BE2C (cell line): ENCODE results near the gene VMAC.

Source experiments
- DNase-seq: peaks from one replicate; pipeline ENCODE4 v3.0.0-alpha.2; 2020
- H3K27me3 ChIP-seq: fragments of 250-450 bp; sonication (Bioruptor Pico); 2 replicates; pipeline ENCODE4 v1.5.1; 2020; ENCODE audit warnings: mild to moderate bottlenecking
- H3K36me3 ChIP-seq: fragments of 250-450 bp; sonication (Bioruptor Pico); 2 replicates; pipeline ENCODE4 v1.5.1; 2020; ENCODE audit warnings: mild to moderate bottlenecking
- H3K4me1 ChIP-seq: fragments of 250-450 bp; sonication (Bioruptor Pico); 2 replicates; pipeline ENCODE4 v1.5.1; 2020
- H3K4me3 ChIP-seq: 2 replicates; pipeline ENCODE4 v1.5.1; 2011; ENCODE audit warnings: low read depth, low read length
- H3K9me3 ChIP-seq: fragments of 250-450 bp; sonication (Bioruptor Pico); 2 replicates; pipeline ENCODE4 v1.5.1; 2020
- CTCF ChIP-seq: IDR thresholded peaks from 2 replicates; pipeline ENCODE4 v1.5.1; 2012; ENCODE audit warnings: mild to moderate bottlenecking, low read depth, low read length

VMAC gene

GRCh38 chr19:5926641-5927440 lies 22.2 kb downstream of the VMAC start:
- no peaks in the 10 kb centered on the region for H3K27me3 ChIP-seq
- no peak for TF ChIP-seq CTCF
- H3K9me3 ChIP-seq, result no peaks in the 10 kb centered on the region
- peak; percentile 47 for DNase-seq
- H3K36me3 ChIP-seq, result peaks cover 87% of the 10 kb centered on the region
- H3K4me1 ChIP-seq, result peaks cover 10% of the 10 kb centered on the region
- no peak overlapping the region for H3K4me3 ChIP-seq

GRCh38 chr19:5927441-5927821 lies 22.8 kb downstream of the VMAC start:
- Histone ChIP-seq H3K27me3 (no peaks in the 10 kb centered on the region), H3K4me3 (no peak overlapping the region), H3K36me3 (peaks cover 86% of the 10 kb centered on the region), H3K4me1 (peaks cover 10% of the 10 kb centered on the region), H3K9me3 (no peaks in the 10 kb centered on the region)
- TF ChIP-seq CTCF, result no peak
- DNase-seq, result no peak

- no peak for TF ChIP-seq CTCF
- DNase-seq, result no peak
- H3K9me3 ChIP-seq, result no peaks in the 10 kb centered on the region
- peaks cover 79% of the 10 kb centered on the region for H3K36me3 ChIP-seq
- peaks cover 23% of the 10 kb centered on the region for H3K4me1 ChIP-seq
- no peak overlapping the region for H3K4me3 ChIP-seq
- no peaks in the 10 kb centered on the region for H3K27me3 ChIP-seq
Observed at GRCh38 chr19:5929179-5929578, 24.5 kb downstream of the VMAC start.

- no peaks in the 10 kb centered on the region for H3K9me3 ChIP-seq
- H3K4me3 ChIP-seq, result no peak overlapping the region
- peaks cover 75% of the 10 kb centered on the region for H3K36me3 ChIP-seq
- TF ChIP-seq CTCF, result no peak
- DNase-seq, result peak; percentile 75
- H3K4me1 ChIP-seq, result peaks cover 27% of the 10 kb centered on the region
- no peaks in the 10 kb centered on the region for H3K27me3 ChIP-seq
Observed at GRCh38 chr19:5929625-5930024, 25.0 kb downstream of the VMAC start.

- Histone ChIP-seq H3K9me3 (no peaks in the 10 kb centered on the region), H3K4me3 (no peak overlapping the region), H3K36me3 (peaks cover 64% of the 10 kb centered on the region), H3K27me3 (no peaks in the 10 kb centered on the region), H3K4me1 (peaks cover 39% of the 10 kb centered on the region)
- TF ChIP-seq CTCF, result no peak
- no peak for DNase-seq
Observed at GRCh38 chr19:5931251-5931650, 26.6 kb downstream of the VMAC start.

GRCh38 chr19:5932146-5932545 lies 27.5 kb downstream of the VMAC start:
- Histone ChIP-seq H3K36me3 (peaks cover 58% of the 10 kb centered on the region), H3K4me1 (peaks cover 45% of the 10 kb centered on the region)
- no peak for TF ChIP-seq CTCF

More at GRCh38 chr19:5932146-5932545, 27.5 kb downstream of the VMAC start:
- no peaks in the 10 kb centered on the region for H3K9me3 ChIP-seq
- H3K27me3 ChIP-seq, result no peaks in the 10 kb centered on the region
- no peak overlapping the region for H3K4me3 ChIP-seq
- no peak for DNase-seq
